RKO (cell line): ENCODE measurements around the gene ITGBL1.

Experiments
- DNase-seq: peaks from one replicate; pipeline ENCODE4 v3.0.0-alpha.2; 2016; ENCODE audit warnings: low spot score

Gene ITGBL1, protein sequence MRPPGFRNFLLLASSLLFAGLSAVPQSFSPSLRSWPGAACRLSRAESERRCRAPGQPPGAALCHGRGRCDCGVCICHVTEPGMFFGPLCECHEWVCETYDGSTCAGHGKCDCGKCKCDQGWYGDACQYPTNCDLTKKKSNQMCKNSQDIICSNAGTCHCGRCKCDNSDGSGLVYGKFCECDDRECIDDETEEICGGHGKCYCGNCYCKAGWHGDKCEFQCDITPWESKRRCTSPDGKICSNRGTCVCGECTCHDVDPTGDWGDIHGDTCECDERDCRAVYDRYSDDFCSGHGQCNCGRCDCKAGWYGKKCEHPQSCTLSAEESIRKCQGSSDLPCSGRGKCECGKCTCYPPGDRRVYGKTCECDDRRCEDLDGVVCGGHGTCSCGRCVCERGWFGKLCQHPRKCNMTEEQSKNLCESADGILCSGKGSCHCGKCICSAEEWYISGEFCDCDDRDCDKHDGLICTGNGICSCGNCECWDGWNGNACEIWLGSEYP

DNA sequence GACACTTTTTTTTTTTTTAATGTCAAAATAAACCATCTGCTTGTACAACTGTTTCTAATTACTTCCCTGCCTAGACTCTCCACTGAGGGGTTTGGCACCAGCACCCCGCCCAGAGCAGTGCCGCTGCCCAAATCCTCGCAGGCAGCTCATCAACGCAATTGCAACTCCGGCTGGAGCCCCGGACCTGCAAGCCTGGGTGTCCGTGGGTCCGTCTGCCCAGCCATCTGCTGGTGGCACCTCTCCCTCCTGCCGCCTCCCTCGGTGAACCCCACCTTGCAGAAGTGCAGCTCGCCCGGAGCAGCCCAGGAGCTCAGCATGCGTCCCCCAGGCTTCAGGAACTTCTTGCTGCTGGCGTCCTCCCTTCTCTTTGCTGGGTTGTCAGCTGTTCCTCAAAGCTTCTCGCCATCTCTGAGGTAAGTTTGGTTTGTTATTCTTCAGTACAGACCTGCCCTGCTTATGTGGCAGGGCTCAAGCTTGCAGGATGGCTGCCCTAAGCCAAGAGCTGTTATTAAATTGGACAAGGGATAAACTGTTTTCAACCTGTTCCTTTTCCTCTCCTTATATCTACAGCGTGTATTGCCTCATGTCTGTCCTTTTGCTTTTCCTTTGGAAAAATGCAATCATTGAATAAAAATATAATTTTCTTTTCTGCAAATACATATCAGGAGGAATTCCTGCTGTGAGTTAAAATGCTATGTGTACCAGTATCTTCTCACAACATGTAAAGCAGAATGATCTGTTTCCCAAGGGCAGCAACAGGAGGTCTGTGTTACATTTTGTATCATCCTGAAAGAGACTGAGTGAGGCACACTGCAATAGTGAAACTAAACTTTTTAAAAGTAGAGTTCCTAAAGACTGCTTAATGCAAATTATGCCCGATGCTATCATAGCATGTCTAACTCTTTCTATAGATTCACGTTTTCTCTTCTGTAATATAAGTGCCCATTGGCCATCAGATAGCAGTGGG, at the start of gene ITGBL1:
Gene ITGBL1, plus strand, starts transcription at position 157 of the 967 bp plus-strand sequence. Its CDS starts 159 bp downstream, at position 316.
- no peak for DNase-seq

DNA sequence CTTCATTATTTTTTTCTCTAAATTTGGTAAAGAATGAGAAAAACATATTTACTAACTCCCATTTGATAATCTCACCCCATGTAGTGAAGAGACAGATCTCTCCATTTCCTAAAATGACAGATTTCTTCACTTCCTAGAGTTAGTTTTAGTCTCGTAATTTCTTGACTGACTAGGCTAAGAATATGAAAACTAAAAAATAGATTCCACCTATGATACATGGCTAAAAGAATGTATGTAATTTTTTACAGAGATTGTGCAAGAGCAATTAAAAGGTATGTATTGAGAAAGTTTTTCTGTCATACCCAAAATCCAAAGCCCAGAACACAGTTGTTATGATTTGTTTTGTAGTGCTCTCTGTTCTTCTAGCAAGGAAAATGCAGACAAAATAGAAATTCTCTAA, 45.7 kb upstream of the ITGBL1 start:
- no peak for DNase-seq

DNA sequence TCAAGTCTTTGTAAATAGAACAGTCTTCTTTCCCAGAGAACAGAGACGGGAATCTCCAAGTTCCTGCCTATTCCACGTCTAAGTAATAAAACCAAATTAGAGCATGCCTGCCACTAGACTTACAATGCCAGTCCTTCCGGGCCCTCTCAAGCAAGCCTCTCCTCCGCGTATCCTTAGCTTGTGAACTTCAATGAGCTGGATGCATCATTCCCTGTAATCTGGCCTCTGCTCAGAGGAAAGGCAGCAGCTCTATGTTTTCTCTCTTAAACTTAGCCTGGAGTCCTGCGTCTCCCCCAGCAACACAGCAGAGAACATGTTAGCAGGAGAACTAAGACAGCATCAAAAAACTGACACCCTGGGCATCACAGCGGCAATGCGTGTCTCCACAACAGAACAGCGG, 44.3 kb upstream of the ITGBL1 start:
- DNase-seq, result no peak

DNA sequence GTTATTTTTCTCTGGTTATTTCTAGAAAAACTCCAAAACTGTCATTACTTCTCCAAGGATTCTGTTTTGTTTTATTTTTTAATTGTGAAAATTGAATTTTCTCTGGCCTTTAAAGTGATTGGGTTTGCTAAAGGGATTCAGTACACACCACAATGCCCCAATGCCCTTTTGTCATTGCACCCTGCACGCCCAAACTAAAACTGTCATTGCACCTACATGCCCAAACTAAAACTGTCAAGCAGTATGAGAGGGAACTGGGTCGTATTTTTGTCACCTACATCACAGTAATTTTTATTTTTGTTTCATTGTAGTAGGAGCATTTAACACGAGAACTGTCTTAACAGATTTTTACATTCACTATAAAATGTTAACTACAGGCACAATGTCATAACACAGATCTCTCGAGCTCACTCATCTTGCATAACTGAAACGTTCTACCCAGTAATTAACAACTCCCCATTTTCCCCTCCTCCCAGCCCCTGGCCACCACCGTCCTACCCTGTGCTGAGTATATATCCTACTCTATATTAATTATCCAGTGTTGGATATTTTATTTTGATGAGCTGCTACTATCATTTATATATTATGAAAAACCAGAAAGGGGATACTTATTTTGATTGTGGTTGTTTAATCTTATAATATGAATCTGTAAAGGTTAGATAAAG, 43.4 kb upstream of the ITGBL1 start:
- no peak for DNase-seq

DNA sequence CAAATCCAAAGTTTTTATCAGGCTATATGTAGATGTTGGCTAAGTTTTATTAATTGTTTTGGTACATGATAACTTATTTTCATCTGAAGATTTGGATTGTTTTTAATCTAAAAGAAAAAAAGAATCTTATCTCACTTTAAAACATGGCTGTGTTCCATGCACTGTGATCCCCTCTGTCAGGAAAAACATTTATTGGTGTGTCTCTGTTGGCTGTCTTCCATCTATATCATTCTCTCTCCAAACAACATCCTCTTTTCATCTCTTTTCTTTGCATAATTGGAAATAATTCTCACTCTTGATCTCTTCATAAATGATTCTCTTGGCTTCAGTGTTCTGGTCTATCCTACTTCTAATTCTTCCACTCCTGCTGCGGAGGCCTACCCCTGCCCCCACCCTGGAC, 40.4 kb upstream of the ITGBL1 start:
- DNase-seq, result no peak

DNA sequence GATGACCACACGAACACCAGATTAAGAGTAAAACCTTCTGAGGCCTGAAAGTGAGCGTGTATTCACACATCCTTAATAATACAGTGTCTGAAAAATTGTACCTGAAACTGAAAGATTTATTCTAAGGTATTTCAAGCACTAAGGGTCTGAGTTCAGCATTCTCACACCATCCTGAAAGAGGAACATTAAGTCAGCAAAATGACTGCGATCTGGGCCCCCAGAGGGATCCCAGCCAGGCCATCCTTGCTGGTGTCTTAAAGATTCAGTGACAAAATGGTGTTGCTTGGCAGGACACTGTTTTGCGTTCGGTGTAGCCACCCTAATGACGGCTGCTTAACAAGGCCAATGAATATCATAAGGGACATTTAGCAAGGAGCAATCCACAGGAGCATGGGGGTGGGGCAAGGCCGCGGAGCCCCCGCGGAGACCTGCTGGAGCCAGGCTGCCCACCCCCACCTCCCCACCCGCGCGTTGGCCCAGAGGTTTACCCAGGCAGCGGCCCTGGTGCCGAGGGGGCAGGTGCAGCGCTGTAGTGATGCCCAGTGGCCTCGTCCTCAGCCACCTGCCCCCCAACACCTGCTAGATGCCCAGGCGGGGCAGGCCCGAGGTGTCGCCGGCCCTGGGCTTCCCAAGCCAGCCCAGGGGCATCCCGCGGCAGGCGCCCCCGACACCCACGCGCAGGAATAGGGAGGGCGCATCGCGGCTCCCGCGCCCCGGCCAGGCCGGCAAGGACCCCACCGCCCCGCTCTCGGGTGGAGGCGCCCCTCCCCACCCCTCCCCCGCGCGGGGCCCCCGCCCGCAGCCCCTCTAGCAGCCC, 36.9 kb upstream of the ITGBL1 start:
- DNase-seq, result no peak

DNA sequence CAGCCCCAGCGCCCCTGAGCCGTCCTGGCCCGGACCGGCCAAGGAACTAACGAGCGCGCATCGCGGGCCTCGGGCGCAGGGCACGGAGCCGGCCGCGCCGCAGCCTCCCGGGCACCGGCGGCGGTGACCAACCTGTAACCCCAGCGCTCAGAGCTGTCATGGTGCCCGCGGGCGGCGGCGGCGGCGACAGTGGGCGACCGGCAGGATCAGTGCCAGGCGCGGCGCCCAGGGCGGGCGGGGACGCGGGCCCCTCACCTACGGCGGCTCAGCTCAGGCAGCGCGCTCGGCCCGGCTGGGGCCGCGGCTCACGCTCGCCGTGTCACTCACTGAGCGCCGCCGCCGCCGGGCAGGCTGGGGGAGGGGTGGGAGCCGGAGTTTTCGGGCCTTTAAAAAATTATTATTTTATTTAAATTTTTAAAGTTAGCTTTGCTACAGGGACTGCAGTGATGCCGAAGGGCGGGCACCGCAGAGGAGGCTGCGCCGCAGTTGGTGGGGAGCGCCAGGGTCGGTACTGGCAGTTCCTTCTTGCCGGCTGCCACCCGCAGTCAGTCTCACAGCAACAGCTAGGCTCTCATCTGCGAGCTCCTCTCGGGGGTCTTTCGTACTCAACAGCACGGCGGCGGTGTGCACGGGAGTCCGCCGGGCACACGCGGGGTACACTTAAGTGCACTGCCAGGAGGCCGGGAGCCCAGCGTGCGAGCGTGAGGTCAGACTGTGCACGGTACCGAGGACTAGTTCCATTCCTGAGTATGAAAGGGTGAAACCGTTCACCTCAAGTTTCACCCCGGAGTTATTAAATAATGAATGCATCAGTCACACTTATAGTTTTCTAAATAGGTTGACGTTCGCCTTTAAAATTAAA, 36.1 kb upstream of the ITGBL1 start, which contains the start of gene NALCN:
Gene NALCN, minus strand, starts transcription at position 328 of the 862 bp plus-strand sequence. CDS start 17,382 bp downstream, outside the sequence.
- DNase-seq, result no peak

DNA sequence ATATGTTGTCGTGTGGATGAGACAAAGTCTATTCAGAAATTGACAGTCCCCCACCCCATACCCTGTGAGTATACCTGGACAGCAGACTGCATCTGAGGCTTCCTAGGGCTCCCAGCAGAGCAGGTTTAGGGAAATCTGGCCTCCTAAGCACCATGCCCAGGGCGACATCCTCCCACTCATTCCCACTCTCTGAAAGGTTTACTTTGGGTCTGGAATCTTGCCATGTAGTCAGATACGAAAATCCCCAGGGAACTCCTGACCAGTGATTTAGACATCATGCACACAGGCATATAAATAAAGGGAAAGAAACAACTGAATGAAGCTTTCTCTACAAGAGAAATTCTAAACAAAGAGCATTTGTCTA, 35.5 kb upstream of the ITGBL1 start:
- no peak for DNase-seq

DNA sequence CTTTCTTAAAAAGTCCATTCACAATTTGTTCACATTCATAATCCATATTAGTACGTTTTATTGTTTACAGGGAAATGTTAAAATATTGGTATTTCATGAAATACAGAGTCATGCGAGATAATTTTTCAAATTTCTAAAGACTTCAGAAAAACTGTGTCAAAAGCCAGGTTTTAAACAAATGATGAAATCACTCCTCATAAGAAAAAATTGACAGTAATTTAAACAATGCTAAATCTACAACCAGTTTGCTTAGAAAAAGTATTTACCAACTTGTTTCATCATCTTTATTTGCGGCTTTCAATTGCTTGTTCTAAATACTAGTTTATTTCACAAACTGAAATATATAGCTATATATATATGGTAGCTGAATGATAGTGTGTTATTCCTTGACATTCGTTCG, 35.0 kb upstream of the ITGBL1 start:
- no peak for DNase-seq

DNA sequence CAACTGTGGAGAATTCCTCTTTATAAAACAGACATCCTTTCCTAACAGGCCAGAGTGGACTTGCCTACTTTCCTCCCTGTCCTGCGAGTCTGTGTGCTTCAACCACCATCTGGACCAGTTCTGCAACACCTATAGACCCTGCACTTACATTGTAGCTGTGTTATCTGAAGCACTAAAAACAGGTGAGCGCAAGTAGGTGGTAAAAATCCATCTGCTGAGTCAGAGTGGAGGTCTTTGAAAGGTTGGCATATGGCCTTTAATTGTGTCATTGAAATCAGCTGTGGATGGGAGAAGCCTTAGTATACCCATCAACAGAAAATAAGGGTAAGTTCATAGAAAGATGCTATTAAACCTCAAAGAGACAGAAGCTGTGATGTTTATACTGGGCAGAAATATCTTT, 28.6 kb upstream of the ITGBL1 start:
- DNase-seq, result no peak

DNA sequence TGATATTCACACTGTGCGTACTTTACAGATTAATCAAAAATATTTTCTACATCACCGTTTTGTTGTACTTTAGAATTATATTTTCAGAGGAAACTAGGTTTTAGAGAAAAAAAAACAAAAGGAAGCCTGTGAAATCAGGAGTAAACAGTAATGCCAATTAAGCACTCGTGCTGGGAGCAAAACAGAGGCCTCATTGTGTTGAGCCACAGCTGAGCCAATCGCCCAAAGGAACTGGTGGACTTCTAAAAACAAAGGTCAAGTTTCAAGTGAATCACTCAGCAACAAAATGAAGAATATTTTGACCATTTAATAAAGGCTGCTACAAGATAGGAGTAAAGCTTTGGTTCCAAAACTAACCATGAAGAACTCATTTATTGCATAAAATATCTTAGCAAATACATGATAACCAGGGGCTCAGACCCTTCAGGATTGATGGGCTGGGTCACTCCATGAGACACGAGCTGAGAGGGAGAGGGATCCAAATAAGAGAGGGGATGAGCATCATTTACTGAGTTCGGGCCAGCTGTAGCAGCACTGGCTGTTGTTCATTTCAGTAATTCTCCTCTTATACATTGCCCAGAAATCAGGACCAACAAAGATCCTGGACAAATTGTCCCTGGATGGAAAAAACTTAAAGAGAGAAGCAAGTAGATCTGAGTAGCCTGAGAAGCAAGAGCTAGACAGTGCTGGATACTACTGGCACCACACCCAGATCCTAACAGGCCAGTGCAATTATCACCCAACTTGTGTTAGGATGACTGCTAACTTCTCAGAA, 27.9 kb upstream of the ITGBL1 start:
- no peak for DNase-seq

DNA sequence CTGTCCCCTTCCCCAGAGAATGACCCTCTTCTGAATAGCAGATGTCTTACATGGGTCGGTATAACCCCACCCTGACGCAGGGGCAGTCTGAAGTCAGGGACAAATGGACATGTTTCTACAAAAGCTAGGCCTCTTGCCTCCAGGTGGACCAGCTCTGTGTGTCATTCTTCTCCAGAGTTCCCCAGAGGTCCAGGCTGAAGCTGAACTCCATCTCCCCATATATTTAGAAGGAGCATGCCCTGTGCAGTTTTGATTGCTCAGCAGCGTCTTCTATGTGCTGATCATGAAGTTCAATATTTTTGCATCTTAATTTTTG, 27.4 kb upstream of the ITGBL1 start:
- DNase-seq, result no peak

DNA sequence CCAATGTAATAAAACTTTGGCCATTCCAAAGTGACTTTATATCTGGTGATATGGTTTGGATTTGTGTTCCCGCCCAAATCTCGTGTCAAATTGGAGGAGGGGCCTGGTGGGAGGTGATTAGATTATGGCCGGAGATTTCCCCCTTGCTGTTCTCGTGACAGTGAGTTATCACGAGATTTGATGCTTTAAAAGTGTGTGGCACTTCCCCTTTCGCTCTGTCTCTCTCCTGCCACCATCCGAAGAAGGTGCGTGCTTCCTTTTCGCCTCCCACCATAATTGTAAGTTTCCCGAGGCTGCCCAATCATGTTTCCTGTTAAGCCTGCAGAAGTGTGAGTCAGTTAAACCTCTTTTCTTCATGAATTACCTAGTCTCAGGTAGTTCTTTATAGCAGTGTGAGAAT, 26.9 kb upstream of the ITGBL1 start:
- no peak for DNase-seq

DNA sequence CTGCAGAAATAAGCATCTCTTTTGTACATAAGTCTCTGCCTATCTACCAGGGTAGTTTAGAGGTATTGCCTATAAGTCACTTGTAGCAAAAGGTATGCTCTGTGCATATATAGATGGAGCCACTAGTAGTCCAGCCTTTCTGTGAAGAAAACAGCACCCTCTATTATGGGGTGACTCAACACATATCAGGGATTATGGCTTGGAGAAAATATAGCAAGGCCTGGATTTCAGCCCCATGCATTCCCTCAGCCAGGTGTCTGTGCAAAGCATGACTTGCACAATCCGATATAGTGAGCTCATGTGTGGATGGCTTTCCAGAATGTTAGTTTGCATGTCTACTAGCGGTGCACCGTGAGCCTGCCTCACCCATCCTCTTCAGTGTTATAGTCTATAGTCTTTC, 22.7 kb upstream of the ITGBL1 start:
- no peak for DNase-seq

DNA sequence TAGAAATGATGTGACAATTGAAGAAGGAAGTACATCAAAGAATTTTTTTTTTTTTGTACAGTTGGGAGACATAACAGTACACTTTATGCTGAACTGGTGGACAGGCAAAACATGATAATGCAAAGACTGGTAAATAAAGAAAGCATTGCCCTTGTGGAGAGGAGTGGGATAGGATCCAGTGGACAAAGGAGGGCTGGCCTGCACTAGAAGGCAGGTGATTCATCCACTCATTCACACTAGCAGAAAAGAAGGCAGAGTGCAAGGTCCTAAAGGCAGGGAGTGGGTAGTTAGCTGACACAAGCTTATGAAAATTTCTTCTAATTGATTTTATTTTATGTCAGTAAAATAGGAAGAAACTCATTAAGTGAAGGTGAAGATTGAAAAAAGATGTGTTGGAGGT, 18.6 kb upstream of the ITGBL1 start:
- DNase-seq, result no peak

DNA sequence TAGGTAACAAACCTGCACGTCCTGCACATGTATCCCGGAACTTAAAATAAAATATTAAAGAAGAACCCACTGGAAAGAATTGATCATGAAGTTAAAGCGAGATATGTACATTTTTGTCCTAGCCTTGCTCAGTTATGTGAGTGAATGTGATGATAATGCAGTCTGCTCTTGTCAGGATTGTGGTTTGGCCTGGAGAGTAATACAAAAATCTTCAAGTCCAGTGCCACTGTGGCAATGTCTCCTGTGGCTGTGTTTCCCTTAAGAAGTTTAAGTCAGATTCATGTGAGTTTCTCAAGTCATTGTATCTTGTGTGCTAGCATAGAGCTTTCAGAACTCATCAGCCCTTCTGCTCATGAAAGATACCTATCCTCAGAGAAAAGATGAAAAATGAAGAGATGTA, 18.0 kb upstream of the ITGBL1 start:
- no peak for DNase-seq

DNA sequence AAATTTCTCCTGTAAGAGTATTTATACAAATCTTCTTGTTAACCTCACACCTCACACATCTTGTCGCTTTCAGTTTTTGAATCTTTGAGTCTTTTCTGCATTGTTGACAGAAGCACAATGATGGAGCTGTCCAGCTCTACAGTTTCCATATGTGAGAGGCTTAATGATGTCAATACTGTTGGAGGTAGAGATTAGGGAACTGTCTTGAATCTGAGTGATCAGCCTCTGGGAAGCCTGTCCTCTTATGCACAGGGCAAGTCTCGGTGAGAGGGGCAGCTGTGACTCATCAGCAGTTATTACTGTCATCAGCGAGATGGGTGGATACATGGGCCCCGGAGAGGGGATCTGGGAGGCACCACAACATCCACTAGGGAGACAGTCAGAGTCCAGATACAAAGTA, 4.6 kb upstream of the ITGBL1 start:
- no peak for DNase-seq

DNA sequence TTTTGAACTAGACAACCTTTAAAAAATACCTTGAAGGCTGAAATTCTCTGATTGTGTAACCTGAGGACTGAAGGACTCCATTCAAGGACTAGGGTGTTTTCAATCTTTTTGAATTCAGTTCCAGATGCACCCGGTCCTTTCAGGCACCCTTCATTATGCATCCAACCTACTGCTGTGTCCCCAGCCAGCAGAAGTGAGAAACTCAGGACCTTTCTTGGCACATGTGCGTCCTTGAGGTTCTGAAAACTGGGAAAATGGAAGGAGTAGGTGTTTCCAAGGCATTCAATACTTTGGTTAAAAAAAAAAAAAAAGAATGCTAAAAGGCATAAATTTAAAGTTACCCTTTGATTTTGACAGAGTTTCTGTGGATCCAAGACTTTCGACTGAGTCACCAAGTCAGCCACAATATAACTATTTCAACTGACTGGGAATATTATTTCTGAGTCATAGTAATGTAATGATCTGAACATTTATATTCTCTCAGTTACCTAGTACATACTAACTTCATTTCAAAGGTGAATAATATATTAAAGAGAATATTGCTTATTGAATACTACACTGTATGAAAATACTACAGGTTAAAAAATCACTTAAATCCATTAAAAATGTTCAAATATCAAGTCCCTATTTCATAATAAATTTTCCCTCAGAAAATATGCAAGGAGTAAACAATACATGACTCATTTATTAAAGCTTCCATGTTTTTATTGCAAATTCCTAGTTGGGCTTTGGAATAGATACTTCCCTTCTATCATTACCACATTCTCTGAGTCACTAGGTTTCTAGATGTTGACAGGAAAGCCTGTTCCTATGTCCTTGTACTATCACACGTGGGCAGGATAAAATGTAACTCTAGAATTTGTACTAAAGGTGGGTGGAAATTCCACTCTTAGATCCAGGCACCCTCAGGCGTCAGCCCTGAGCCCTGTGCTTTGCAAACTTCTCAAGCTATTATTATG, 2.4 kb upstream of the ITGBL1 start:
- DNase-seq, result no peak

DNA sequence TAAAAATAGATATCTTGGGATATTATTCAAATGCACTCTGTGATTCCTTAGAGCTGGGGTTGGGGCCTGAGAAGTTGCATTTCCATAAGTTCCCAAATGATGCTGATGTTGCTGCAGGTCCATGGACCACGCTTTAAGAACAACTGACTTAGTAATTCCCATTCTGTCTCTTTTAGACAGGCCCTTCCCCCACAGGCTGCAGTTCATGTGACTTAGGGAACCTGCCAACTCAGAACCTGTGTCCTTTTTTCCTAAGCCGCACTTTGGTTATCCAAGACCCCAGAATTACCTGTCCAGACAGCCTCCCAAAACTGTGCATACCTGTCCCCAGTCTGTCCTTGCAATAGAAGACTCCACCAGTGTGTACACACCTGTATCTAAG, 1.7 kb upstream of the ITGBL1 start:
- DNase-seq, result no peak
